T-cell (primary cell): ENCODE measurements around the gene YLPM1. TPM values are rescaled to one million over a fixed set of nuclear protein-coding genes. Genes with fewer than 3 reads are reported as not detected.

Experiments used
- ATAC-seq, 4 experiments: fragments of 200-7000 bp in 3 of 4; fragments of 150-1000 bp in 1 of 4; cut with Tn5 transposase; replicated peaks in 1 of 4; 1 replicate in 3 of 4; 2 replicates in 1 of 4; pipeline ENCODE4 v1.10.0; 2021; ENCODE audit warnings: moderate library complexity in 3 of 4, mild to moderate bottlenecking in 2 of 4, moderate number of reproducible peaks in 1 of 4
- CTCF ChIA-PET, 2 donors: fragments of 300-600 bp; sonication (Branson Sonifier 250); formaldehyde crosslinking; loops; one replicate each; lab custom pipeline; 2022; ENCODE audit warnings: antibody characterized with exemption in 2 of 2; lab: Charles Lee
- POLR2A ChIA-PET, 2 donors: fragments of 300-600 bp; sonication (Branson Sonifier 250); formaldehyde crosslinking; loops; one replicate each; lab custom pipeline; 2022; ENCODE audit warnings: antibody characterized with exemption in 2 of 2; lab: Charles Lee
- DNase-seq, 35 experiments: peaks; one replicate each; pipeline versions ENCODE4 v3.0.0 to v3.0.0-alpha.2; 2013 to 2023
- H3K27ac ChIP-seq: one replicate; pipeline ENCODE4 v1.5.1; 2013; ENCODE audit warnings: low read length
- H3K27me3 ChIP-seq, 2 experiments: replicated peaks in 1 of 2; 1 replicate in 1 of 2; 2 replicates in 1 of 2; pipeline versions ENCODE4 v1.6.1 to v1.7.0; 2013; ENCODE audit warnings: low read length in 1 of 2, mixed read lengths in 1 of 2; ENCODE audit not compliant: control insufficient read depth in 2 of 2, insufficient read depth in 2 of 2; ENCODE audit errors: extremely low read depth in 1 of 2
- H3K36me3 ChIP-seq, 2 donors: 1 replicate in 1 of 2; 2 replicates in 1 of 2; pipeline versions ENCODE4 v1.6.1 to v1.7.0; 2013; ENCODE audit warnings: low read length in 1 of 2; ENCODE audit not compliant: control insufficient read depth in 2 of 2, insufficient read depth in 1 of 2; ENCODE audit errors: extremely low read depth in 1 of 2
- H3K4me1 ChIP-seq, 2 experiments: 1 replicate in 1 of 2; 2 replicates in 1 of 2; pipeline versions ENCODE4 v1.6.1 to v1.7.0; 2013; ENCODE audit warnings: low read length in 2 of 2, mixed read lengths in 1 of 2; ENCODE audit not compliant: insufficient read depth in 2 of 2, control insufficient read depth in 1 of 2; ENCODE audit errors: extremely low read depth in 1 of 2
- H3K4me3 ChIP-seq, 2 donors: 1 replicate in 1 of 2; 2 replicates in 1 of 2; pipeline versions ENCODE4 v1.5.1 to v1.7.0; 2013; ENCODE audit warnings: mild to moderate bottlenecking in 2 of 2, low read length in 1 of 2, moderate library complexity in 1 of 2; ENCODE audit not compliant: control insufficient read depth in 1 of 2; ENCODE audit errors: extremely low read depth in 1 of 2
- H3K9me3 ChIP-seq: 2 replicates; pipeline ENCODE4 v1.7.0; 2013
- H3K27ac Mint-ChIP-seq, 2 donors: one replicate each; pipeline ENCODE4 v1.8.0; 2020 to 2021; ENCODE audit warnings: mild to moderate bottlenecking in 2 of 2, mixed read lengths in 2 of 2
- H3K27me3 Mint-ChIP-seq, 2 donors: one replicate each; pipeline ENCODE4 v1.8.0; 2021 to 2022; ENCODE audit warnings: mixed read lengths in 2 of 2
- H3K36me3 Mint-ChIP-seq: one replicate; pipeline ENCODE4 v1.8.0; 2021; ENCODE audit warnings: mixed read lengths
- H3K4me1 Mint-ChIP-seq, 3 donors: one replicate each; pipeline ENCODE4 v1.8.0; 2020 to 2022; ENCODE audit warnings: mixed read lengths in 3 of 3, mild to moderate bottlenecking in 1 of 3
- H3K4me3 Mint-ChIP-seq, 3 donors: one replicate each; pipeline ENCODE4 v1.8.0; 2020 to 2022; ENCODE audit warnings: mild to moderate bottlenecking in 3 of 3, mixed read lengths in 3 of 3, moderate library complexity in 3 of 3
- H3K9me3 Mint-ChIP-seq, 3 donors: one replicate each; pipeline ENCODE4 v1.8.0; 2020 to 2022; ENCODE audit warnings: mixed read lengths in 3 of 3
- WGBS: methylation state at CpG from one replicate; pipeline ENCODE4 v1.1.5; 2013; ENCODE audit warnings: missing lambda C conversion rate; ENCODE audit not compliant: insufficient coverage; 5-methylcytosine and 5-hydroxymethylcytosine counted together
- total RNA-seq, 35 experiments: library from RNA in 6 of 35; stranded (reverse) in 6 of 35; fragments of 120-200 nt in 1 of 35; gene quantifications; one replicate each; pipeline versions ENCODE4 v1.2.1 to v1.2.4 and lab custom pipeline; 2013 to 2026

YLPM1 gene, protein sequence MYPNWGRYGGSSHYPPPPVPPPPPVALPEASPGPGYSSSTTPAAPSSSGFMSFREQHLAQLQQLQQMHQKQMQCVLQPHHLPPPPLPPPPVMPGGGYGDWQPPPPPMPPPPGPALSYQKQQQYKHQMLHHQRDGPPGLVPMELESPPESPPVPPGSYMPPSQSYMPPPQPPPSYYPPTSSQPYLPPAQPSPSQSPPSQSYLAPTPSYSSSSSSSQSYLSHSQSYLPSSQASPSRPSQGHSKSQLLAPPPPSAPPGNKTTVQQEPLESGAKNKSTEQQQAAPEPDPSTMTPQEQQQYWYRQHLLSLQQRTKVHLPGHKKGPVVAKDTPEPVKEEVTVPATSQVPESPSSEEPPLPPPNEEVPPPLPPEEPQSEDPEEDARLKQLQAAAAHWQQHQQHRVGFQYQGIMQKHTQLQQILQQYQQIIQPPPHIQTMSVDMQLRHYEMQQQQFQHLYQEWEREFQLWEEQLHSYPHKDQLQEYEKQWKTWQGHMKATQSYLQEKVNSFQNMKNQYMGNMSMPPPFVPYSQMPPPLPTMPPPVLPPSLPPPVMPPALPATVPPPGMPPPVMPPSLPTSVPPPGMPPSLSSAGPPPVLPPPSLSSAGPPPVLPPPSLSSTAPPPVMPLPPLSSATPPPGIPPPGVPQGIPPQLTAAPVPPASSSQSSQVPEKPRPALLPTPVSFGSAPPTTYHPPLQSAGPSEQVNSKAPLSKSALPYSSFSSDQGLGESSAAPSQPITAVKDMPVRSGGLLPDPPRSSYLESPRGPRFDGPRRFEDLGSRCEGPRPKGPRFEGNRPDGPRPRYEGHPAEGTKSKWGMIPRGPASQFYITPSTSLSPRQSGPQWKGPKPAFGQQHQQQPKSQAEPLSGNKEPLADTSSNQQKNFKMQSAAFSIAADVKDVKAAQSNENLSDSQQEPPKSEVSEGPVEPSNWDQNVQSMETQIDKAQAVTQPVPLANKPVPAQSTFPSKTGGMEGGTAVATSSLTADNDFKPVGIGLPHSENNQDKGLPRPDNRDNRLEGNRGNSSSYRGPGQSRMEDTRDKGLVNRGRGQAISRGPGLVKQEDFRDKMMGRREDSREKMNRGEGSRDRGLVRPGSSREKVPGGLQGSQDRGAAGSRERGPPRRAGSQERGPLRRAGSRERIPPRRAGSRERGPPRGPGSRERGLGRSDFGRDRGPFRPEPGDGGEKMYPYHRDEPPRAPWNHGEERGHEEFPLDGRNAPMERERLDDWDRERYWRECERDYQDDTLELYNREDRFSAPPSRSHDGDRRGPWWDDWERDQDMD (N-terminal part only)
- total RNA-seq, result 100 to 1,000 TPM in 2 of 5 donors, 10 to 100 TPM in 3; 73.0 to 121 (median 86.5) TPM
- 81.8 TPM for total RNA-seq (2013)
- total RNA-seq (lab: John Stamatoyannopoulos, UW), result 38.9 to 150 (median 99.3) reads per million in 29 experiments

DNA sequence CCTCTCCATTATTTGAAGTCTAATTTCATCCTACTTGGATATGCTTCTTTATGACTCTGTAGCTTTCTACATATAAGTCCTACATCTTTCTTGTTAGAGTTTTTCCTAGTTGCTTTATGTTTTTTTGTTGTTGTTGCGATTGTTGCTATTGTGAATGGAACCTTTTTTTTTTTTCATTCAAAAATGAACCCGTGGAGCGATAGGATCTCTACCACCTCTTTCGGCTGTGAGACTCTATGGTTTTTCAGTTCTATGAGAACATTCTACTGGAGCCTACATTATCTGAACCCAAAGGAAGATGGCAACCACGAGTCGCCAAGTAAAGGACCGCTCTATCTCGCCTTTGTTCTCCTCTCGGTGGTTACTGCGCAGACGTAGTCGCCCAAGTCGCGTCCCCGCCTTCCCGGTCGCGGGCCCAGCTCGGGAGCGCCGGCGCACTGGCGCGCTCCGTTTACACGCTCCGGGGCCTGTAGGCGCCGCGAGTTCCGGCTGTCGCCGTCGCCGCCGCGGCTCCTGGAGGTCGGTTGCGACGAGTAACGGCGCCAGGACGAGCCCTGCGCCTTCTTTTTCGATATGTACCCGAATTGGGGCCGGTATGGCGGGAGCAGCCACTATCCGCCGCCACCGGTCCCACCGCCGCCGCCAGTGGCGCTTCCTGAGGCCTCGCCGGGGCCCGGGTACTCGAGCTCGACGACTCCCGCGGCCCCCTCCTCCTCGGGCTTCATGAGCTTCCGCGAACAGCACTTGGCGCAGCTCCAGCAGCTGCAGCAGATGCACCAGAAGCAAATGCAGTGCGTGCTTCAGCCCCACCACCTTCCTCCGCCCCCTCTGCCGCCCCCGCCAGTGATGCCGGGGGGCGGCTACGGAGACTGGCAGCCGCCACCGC lies at the start of gene YLPM1:
TSS of gene YLPM1 (plus strand) at position 400 of the 886 bp plus-strand sequence. CDS start at position 574, 174 bp downstream.
- Histone ChIP-seq H3K36me3 (peaks cover 0 to 3% of the 10 kb centered on the region in 2 donors), H3K9me3 (no peaks in the 10 kb centered on the region), H3K4me1 (peaks cover 21 to 37% of the 10 kb centered on the region in 2 experiments), H3K4me3 (peak within 1 kb of the TSS; percentile 81 to 92), H3K27ac (peak within 1 kb of the TSS; percentile 94), H3K27me3 (no peaks in the 10 kb centered on the region)
- no peaks in the 10 kb centered on the region for H3K27me3 Mint-ChIP-seq
- peak; percentile 77 to 97 (median 90) for DNase-seq
- WGBS, result under 1% methylated on average over 73 of the region's 76 CpGs
- POLR2A ChIA-PET, result interaction anchor here (0.6 to 1.1 kb wide), 12 partner anchors 9 to 1639 kb away, joined by 3 to 6 read pairs (median 3); partner anchors contain the start of genes ISCA2 (in 1 of the 2) and NPC2 (in 1 of the 2)
- CTCF ChIA-PET, result interaction anchor here (0.5 to 1.7 kb wide), 12 partner anchors 9 to 901 kb away, joined by 3 to 11 read pairs (median 4); partner anchors contain the start of gene EIF2B2 (in 1 of the 2)
- peaks cover 48 to 55% (median 48%) of the 10 kb centered on the region in 3 donors for H3K4me1 Mint-ChIP-seq
- peak; percentile 89 to 95 (median 94) for ATAC-seq
- peak within 1 kb of the TSS; percentile 93 to 97 for H3K27ac Mint-ChIP-seq
- no peaks in the 10 kb centered on the region for H3K9me3 Mint-ChIP-seq
- peak within 1 kb of the TSS; percentile 93 for H3K4me3 Mint-ChIP-seq
- peaks cover 18% of the 10 kb centered on the region for H3K36me3 Mint-ChIP-seq

DNA sequence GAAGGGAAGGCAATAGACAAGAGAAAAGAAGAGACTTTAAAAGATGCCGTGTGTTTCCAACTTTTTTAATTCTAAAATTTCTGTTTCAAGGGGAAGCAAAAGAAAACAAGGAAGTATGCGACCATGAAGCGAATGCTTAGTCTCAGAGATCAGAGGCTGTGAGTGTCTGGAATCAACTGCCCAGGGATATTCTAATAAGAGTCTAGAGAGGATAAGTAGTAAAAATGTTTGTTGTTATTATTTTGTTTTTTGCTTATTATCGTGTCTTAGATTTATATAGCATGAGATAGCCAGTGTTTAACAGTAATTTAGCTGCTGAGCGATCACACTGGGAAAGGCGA lies 49.8 kb upstream of the YLPM1 start:
- 19% methylated on average over 6 of the region's 6 CpGs for whole genome bisulfite sequencing
- peaks cover 57 to 63% (median 61%) of the 10 kb centered on the region in 3 donors for H3K4me1 Mint-ChIP-seq
- CTCF ChIA-PET, result no interaction called here
- no peaks in the 10 kb centered on the region for H3K27me3 ChIP-seq
- POLR2A ChIA-PET, result interaction anchor here in 1 of 2 donors (0.7 kb wide), 1 partner anchor 17 kb away, joined by 3 read pairs; no protein-coding TSS in a partner anchor
- H3K4me1 ChIP-seq, result peaks cover 15% of the 10 kb centered on the region in 2 experiments
- H3K9me3 ChIP-seq, result no peaks in the 10 kb centered on the region
- peaks cover 0 to 24% of the 10 kb centered on the region in 2 donors for H3K36me3 ChIP-seq
- H3K4me3 ChIP-seq, result peak overlapping the region; percentile 68 to 97
- H3K27ac Mint-ChIP-seq, result peak overlapping the region; percentile 88 to 94
- DNase-seq (no peak), ATAC-seq (no peak)
- peak overlapping the region; percentile 92 to 93 (median 93) for H3K4me3 Mint-ChIP-seq
- H3K9me3 Mint-ChIP-seq, result no peaks in the 10 kb centered on the region
- H3K27me3 Mint-ChIP-seq, result no peaks in the 10 kb centered on the region
- peaks cover 23% of the 10 kb centered on the region for H3K36me3 Mint-ChIP-seq
- peak overlapping the region; percentile 79 for H3K27ac ChIP-seq

DNA sequence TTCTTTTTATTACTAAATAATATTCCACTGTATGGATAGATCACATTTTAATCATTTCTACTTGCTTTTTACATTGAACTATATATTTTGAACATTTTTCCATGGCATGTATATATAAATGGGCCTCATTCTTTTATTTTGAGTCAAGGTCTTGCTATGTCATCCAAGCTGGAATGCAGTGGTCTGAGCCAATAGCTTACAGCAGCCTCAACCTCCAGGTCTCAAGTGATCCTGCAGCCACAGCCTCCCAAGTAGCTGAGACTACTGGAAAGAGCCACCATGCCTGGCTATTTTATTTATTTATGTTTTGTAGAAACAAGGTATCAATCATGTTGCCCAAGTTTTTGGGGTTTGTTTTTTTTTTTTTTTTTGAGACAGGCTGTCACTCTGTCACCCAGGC lies 42.6 kb upstream of the YLPM1 start:
- Histone ChIP-seq H3K9me3 (no peaks in the 10 kb centered on the region), H3K4me3 (no peak overlapping the region), H3K27me3 (no peaks in the 10 kb centered on the region), H3K27ac (no peak overlapping the region), H3K4me1 (no peaks in the 10 kb centered on the region), H3K36me3 (peaks cover 6 to 56% of the 10 kb centered on the region in 2 donors)
- Mint-ChIP-seq H3K36me3 (peaks cover 39% of the 10 kb centered on the region), H3K9me3 (no peaks in the 10 kb centered on the region), H3K27ac (no peak overlapping the region), H3K4me3 (no peak overlapping the region), H3K27me3 (no peaks in the 10 kb centered on the region), H3K4me1 (peaks cover 4 to 9% (median 5%) of the 10 kb centered on the region in 3 donors)
- ATAC-seq, result no peak
- CTCF ChIA-PET, result interaction anchor here in 1 of 2 donors (0.7 kb wide), 1 partner anchor 860 kb away, joined by 3 read pairs; no protein-coding TSS in a partner anchor
- POLR2A ChIA-PET, result interaction anchor here in 1 of 2 donors (0.7 kb wide), 1 partner anchor 75 kb away, joined by 3 read pairs; no protein-coding TSS in a partner anchor
- no peak for DNase-seq

DNA sequence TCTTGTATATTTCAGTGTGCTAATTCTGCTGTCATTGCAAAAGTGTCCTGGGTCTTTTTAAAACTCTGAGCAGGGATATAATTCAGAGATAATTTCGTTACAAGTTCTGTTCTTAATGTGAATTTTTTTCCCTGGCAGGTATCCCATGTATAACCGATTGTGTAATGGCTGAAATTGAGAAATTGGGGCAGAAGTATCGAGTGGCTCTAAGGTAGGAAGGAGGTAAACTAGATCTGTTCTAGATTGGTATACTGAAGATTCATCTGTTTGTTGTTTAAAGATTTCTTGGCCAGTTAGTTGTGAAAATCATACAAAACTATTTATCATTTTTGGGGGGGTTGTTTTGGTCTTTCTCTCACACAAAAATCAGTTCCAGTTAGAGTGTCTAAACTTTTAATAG lies 40.0 kb upstream of the YLPM1 start:
- Histone ChIP-seq H3K27me3 (no peaks in the 10 kb centered on the region), H3K27ac (no peak overlapping the region), H3K9me3 (no peaks in the 10 kb centered on the region), H3K4me3 (no peak overlapping the region), H3K4me1 (no peaks in the 10 kb centered on the region), H3K36me3 (peaks cover 6 to 42% of the 10 kb centered on the region in 2 donors)
- H3K27me3 Mint-ChIP-seq, result no peaks in the 10 kb centered on the region
- H3K4me3 Mint-ChIP-seq, result no peak overlapping the region
- H3K4me1 Mint-ChIP-seq, result peaks cover 0 to 2% (median 2%) of the 10 kb centered on the region in 3 donors
- no peak overlapping the region for H3K27ac Mint-ChIP-seq
- no peaks in the 10 kb centered on the region for H3K9me3 Mint-ChIP-seq
- POLR2A ChIA-PET, result interaction anchor here in 1 of 2 donors (0.6 kb wide), 1 partner anchor 693 kb away, joined by 3 read pairs; no protein-coding TSS in a partner anchor
- ATAC-seq (no peak), DNase-seq (no peak)
- CTCF ChIA-PET, result no interaction called here
- H3K36me3 Mint-ChIP-seq, result peaks cover 32% of the 10 kb centered on the region
- WGBS, result 100% methylated on average over 2 of the region's 3 CpGs

DNA sequence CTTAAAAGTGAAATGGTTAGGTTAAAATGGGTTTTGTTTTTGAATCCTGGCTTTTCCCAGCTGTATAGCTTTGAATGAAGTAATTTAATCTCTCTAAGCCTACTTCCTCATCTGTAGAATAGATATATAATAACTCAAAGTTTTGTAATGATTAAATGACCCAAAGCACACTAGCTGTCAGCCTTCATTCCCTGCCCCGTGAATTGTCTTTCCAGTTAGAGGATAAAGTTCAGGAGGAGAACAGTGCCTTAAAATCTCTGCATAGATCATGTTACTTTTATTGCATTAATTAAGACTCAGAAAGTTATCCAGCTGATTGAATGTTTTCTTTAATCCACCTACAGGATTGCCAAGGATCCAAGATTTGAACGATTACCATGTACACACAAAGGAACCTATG lies 30.7 kb upstream of the YLPM1 start:
- Mint-ChIP-seq H3K27ac (no peak overlapping the region), H3K4me3 (no peak overlapping the region), H3K9me3 (no peaks in the 10 kb centered on the region), H3K27me3 (no peaks in the 10 kb centered on the region), H3K4me1 (peaks cover 0 to 3% (median 0%) of the 10 kb centered on the region in 3 donors), H3K36me3 (peaks cover 52% of the 10 kb centered on the region)
- no CpG with 5 or more reads among the region's 2 CpGs for WGBS
- ATAC-seq, result no peak
- Histone ChIP-seq H3K27me3 (no peaks in the 10 kb centered on the region), H3K9me3 (no peaks in the 10 kb centered on the region), H3K4me3 (no peak overlapping the region), H3K27ac (no peak overlapping the region), H3K4me1 (no peaks in the 10 kb centered on the region), H3K36me3 (peaks cover 5 to 42% of the 10 kb centered on the region in 2 donors)
- ChIA-PET POLR2A (interaction anchor here in 1 of 2 donors (0.6 kb wide), 1 partner anchor 184 kb away, joined by 5 read pairs; no protein-coding TSS in a partner anchor), CTCF (interaction anchor here in 1 of 2 donors (0.7 kb wide), 1 partner anchor 924 kb away, joined by 3 read pairs; no protein-coding TSS in a partner anchor)
- DNase-seq, result no peak
